HCT116 (cell line): ENCODE measurements around the gene TFEB.

ENCODE experiments used
- EGR1 ChIP-seq: IDR thresholded peaks from 2 replicates; pipeline ENCODE4 v1.6.1; 2012; ENCODE audit warnings: low read depth
- POLR2A ChIP-seq: IDR thresholded peaks from 2 replicates; pipeline ENCODE4 v1.7.0; 2011; ENCODE audit warnings: borderline replicate concordance; ENCODE audit not compliant: insufficient read depth, insufficient read length; ENCODE audit errors: extremely low read depth
- POLR2AphosphoS5 ChIP-seq: IDR thresholded peaks from 2 replicates; pipeline ENCODE4 v1.6.1; 2011; ENCODE audit warnings: mild to moderate bottlenecking, low read depth, low read length, moderate library complexity
- RAD21 ChIP-seq: IDR thresholded peaks from 2 replicates; pipeline ENCODE4 v1.6.1; 2012; ENCODE audit warnings: low read depth, mild to moderate bottlenecking
- SIN3A ChIP-seq: IDR thresholded peaks from 2 replicates; pipeline ENCODE4 v1.6.1; 2012; ENCODE audit warnings: low read depth
- TF ChIP-seq, protein P1 (sequence below): IDR thresholded peaks from 2 replicates; pipeline ENCODE4 v1.6.1; 2012
- TF ChIP-seq, protein P2 (sequence below), 3 experiments: fragments of 200-600 bp in 1 of 3; sonication (generic) in 1 of 3; IDR thresholded peaks in 2 of 3; conservative IDR thresholded peaks in 1 of 3; 2 replicates each; pipeline ENCODE4 v1.5.1; 2012 to 2017; ENCODE audit warnings: low read depth in 2 of 3, low read length in 2 of 3, antibody characterized with exemption in 1 of 3, borderline replicate concordance in 1 of 3, control low read depth in 1 of 3, mild to moderate bottlenecking in 1 of 3, mixed read lengths in 1 of 3, mixed run types in 1 of 3, moderate library complexity in 1 of 3; ENCODE audit not compliant: insufficient read depth in 1 of 3

DNA sequence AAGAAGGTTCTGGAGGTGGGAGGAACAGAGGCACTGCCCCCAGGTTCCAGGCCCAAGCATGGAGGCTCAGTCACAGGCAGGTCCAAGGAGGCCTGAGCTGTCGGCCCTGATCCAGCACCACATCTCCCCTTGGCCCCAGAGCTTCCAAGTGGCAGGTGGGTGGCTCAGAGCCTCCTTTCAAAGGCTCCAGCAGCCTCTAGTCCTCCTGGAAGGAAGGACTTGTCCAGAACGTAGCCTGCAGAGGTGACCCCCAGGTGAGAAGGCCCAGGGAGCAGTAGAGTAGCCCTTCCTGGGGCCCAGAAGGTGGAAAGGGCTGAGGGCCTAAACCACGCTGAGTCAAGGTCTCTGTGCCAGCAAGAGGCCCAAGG is 7.7 kb downstream of the TFEB start:
- TF ChIP-seq, protein P1, sequence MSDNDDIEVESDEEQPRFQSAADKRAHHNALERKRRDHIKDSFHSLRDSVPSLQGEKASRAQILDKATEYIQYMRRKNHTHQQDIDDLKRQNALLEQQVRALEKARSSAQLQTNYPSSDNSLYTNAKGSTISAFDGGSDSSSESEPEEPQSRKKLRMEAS = no peak
- TF ChIP-seq, protein P2, sequence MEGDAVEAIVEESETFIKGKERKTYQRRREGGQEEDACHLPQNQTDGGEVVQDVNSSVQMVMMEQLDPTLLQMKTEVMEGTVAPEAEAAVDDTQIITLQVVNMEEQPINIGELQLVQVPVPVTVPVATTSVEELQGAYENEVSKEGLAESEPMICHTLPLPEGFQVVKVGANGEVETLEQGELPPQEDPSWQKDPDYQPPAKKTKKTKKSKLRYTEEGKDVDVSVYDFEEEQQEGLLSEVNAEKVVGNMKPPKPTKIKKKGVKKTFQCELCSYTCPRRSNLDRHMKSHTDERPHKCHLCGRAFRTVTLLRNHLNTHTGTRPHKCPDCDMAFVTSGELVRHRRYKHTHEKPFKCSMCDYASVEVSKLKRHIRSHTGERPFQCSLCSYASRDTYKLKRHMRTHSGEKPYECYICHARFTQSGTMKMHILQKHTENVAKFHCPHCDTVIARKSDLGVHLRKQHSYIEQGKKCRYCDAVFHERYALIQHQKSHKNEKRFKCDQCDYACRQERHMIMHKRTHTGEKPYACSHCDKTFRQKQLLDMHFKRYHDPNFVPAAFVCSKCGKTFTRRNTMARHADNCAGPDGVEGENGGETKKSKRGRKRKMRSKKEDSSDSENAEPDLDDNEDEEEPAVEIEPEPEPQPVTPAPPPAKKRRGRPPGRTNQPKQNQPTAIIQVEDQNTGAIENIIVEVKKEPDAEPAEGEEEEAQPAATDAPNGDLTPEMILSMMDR (IDR thresholded peaks at IDR 0.05 in 2 of 3, conservative IDR thresholded peaks at IDR 0.05 in 1 of 3; ENCODE audit: borderline replicate concordance in 1 of 3, insufficient read depth in 1 of 3, low read depth in 2 of 3, low read length in 2 of 3) = no peak
- TF ChIP-seq SIN3A (no peak), POLR2AphosphoS5 (no peak), RAD21 (no peak), EGR1 (no peak), POLR2A (no peak)
